AG09319 (cell line): ENCODE data around the gene ANKRD28.

Experiments used
- DNase-seq: peaks from one replicate; pipeline ENCODE4 v3.0.0-alpha.2; 2010; ENCODE audit warnings: low read depth; ENCODE audit errors: extremely low read depth
- TF ChIP-seq, protein P1 (sequence below): IDR thresholded peaks from 2 replicates; pipeline ENCODE4 v1.5.1; 2011; ENCODE audit warnings: low read depth, mild to moderate bottlenecking, inconsistent platforms, low read length, moderate library complexity

ANKRD28 gene

DNA sequence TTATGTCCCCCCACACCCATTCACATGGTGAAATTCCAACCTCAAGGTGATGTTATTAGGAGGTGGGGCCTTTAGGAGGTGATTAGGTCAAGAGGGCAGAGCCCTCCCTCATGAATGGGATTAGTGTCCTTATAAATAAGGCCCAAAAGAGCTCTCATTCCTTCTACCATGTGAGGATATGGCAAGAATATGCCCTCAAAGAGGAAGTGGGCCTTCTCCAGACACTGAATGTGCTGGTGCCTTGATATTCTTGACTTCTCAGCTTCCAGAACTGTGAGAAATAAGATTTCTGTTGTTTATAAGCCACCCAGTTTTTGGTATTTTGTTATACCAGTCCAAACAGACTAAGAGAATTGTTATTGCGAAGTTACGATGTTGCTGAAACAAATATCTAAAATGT lies 94.4 kb downstream of the ANKRD28 start:
- TF ChIP-seq, protein P1, sequence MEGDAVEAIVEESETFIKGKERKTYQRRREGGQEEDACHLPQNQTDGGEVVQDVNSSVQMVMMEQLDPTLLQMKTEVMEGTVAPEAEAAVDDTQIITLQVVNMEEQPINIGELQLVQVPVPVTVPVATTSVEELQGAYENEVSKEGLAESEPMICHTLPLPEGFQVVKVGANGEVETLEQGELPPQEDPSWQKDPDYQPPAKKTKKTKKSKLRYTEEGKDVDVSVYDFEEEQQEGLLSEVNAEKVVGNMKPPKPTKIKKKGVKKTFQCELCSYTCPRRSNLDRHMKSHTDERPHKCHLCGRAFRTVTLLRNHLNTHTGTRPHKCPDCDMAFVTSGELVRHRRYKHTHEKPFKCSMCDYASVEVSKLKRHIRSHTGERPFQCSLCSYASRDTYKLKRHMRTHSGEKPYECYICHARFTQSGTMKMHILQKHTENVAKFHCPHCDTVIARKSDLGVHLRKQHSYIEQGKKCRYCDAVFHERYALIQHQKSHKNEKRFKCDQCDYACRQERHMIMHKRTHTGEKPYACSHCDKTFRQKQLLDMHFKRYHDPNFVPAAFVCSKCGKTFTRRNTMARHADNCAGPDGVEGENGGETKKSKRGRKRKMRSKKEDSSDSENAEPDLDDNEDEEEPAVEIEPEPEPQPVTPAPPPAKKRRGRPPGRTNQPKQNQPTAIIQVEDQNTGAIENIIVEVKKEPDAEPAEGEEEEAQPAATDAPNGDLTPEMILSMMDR: no peak
- DNase-seq: no peak

- no peak for DNase-seq
- TF ChIP-seq, protein P1: no peak
Measured at GRCh38 chr3:15694628-15695027, 103.2 kb downstream of the ANKRD28 start.

- TF ChIP-seq, protein P1: no peak; the same call in none of the 2 replicates
- no peak for DNase-seq
Measured at GRCh38 chr3:15693355-15693754, 104.4 kb downstream of the ANKRD28 start.

DNA sequence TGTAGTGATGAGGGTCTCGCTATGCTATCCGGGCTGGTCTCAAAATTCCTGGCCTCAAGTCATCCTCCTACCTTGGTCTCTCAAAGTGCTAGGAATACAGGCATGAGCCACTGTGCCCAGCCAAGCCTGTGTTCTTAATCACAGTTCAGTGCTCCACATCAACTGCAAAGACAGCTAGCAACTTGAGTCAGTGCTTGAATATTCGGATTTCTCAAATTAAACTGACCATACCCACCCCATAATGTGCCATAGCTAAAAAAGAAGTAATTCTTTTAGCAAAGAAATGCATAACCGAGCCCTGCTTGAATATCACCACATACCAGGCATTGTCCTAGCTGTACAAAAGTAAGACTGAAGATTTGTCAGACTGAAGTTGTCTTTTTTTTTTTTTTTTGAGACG lies 107.0 kb downstream of the ANKRD28 start:
- DNase-seq: no peak
- TF ChIP-seq, protein P1: no peak

DNA sequence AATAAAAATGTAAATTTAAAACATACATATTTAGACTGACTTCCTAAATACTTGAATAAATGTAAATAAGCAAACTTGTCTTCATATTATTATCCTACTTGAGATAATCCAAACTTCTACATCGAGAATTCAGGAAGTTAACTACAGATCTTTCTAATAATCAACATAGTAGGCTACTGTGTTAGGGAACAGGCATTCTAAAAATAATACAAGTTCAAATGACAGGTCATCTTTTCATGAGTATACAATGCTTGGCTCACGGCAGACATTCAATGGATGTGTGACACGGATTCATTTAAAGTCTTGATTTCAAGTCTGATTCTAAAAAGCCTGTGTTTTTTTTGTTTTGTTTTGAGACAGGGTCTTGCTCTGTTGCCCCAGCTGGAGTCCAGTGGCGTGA lies 107.5 kb downstream of the ANKRD28 start:
- no peak for DNase-seq
- TF ChIP-seq, protein P1: no peak

DNA sequence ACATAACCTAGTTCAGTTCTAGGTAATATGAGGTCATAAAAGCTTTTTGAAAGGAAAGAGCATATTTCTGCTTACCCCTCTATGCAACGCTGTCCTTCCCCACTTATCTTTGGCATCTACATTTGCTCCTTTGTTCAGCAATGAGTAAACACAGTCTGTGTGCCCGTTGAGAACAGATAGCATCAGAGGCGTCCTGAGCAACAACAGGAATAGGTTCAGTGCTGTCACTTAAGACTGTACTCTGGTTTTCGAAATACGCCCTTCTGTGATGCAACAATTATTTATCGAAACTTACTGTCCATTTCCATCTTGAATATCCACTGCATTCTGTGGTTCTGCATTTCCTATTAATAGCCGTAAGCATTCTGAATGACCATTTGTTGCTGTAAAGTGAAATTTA lies 111.9 kb downstream of the ANKRD28 start:
- DNase-seq: no peak
- TF ChIP-seq, protein P1: no peak

DNA sequence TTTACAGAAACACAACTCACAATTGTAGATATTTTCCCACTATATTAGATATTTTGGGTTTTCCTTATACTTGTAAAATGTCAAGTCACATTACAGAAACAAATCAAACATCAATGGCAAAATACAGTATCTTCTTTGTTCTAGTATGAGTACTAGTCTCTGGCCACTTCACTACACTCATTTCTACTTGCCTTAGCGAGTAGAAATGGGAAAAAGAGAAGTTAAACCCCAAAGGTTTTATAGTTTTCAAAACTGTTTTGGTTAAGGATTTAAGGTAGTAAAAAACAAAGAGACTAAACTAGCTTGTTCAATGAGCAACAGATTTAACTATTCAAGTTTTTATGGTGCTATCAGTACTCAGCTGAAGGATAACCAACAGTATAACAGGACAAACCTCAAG lies 114.5 kb downstream of the ANKRD28 start:
- TF ChIP-seq, protein P1: no peak
- DNase-seq: no peak
